ENCODE data around the gene FOXJ2.

FOXJ2 gene

DNA sequence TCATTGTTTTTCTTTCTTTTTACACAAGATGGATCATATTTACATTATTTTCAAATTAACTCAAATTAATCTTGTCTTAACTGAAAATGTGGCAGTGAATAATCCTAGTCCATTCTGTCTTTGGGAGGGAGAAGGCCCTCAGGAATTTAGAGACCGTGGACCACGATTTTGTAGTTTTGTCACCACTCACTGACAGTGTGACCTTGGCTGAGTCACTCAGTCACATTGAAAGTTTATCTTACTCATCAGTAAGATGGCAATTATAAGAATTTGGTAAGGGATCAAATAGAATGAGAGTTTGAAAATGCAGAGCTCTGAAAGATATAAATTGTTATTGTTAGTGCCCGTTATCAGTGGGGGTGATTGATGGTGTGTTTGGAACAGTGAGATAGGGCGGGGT, 16.4 kb downstream of the FOXJ2 start:
- TF ChIP-seq GATA2 (IDR thresholded peaks at IDR 0.05; ENCODE audit: low read depth, low read length) = no peak

DNA sequence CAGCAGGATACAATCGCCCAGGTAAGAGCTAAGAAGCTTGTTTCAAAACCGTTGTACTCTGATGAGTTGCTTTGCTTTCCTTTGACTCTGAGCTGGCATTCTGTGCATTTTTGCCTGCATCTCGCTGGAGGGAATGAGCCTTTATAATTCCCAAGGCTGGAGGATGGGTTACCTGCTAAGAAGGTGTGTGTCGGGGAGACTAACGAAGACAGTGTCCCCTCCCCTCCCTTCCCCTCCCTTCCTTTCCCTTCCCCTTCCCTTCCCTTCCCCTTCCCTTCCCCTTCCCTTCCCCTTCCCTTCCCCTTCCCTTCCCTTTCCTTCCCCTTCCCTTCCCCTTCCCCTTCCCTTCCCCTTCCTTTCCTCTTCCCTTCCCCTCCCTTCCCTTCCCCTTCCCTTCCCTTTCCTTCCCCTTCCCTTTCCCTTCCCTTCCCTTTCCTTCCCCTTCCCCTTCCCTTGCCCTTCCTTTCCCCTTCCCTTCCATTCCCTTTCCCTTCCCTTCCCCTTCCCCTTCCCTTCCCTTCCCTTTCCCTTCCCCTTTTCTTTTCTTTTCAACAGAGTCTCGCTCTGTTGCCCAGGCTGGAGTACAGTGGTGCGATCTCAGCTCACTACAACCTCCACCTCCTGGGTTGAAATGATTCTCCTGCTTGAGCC, 18.2 kb downstream of the FOXJ2 start:
- TF ChIP-seq GATA2 (IDR thresholded peaks at IDR 0.05; ENCODE audit: low read depth, low read length) (no peak), GATA3 (IDR thresholded peaks at IDR 0.05; ENCODE audit: low read depth, low read length) (no peak)

DNA sequence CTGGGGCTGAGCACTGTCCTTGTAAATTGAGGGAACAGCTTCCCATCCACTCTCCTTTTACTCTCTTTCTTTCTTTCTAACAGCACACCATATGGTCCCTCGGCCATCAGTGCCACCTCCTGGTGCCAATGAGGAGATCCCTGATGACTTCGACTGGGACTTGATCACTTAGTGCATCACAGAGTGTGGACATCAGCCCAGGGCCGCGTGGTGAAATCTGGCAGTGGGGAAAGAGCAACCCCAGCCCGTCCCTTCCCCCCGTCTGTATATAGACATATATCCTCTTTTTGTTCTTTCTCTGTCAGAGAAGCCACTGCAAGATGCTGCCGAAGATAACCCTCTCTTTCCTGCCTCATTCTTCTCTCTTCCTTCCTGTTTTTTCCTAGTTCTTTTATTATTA, 20.2 kb downstream of the FOXJ2 start:
- TF ChIP-seq GATA2 (IDR thresholded peaks at IDR 0.05; ENCODE audit: low read depth, low read length) (no peak), GATA3 (IDR thresholded peaks at IDR 0.05; ENCODE audit: low read depth, low read length) (no peak)

DNA sequence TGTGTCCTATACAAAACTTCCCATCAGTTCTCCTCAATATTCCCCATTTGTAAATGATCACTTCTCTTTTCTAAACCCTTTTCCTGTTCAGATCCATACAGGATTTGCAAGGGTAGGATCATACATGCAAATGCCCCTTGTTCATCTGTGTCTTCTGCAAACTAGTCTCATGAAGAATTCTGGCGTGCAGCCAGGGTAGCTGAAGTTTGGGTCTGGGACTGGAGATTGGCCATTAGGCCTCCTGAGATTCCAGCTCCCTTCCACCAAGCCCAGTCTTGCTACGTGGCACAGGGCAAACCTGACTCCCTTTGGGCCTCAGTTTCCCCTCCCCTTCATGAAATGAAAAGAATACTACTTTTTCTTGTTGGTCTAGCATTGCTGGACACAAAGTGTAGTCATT, 22.3 kb downstream of the FOXJ2 start:
- TF ChIP-seq GATA2 (IDR thresholded peaks at IDR 0.05; ENCODE audit: low read depth, low read length) = no peak
- no peak for TF ChIP-seq GATA3 (IDR thresholded peaks at IDR 0.05; ENCODE audit: low read depth, low read length)

DNA sequence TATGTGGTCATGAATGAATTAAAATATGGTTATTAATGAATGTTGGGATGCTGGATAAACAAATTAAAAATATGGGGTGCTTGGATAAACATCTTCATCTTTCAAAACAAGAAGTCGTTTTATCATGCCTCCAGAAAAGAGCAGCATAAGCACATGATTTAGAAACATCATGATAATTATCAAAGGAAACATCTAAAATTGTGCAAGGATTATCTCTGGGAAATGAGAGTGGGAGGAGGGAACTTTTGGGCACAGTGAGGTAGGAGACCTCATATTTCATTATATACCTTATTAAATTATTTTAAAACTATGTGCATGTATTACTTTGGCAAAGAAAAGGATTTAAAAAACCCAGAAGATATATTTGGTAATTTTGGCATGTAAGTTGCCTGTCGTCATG, 24.8 kb downstream of the FOXJ2 start:
- TF ChIP-seq GATA2 (IDR thresholded peaks at IDR 0.05; ENCODE audit: low read depth, low read length) (no peak), GATA3 (IDR thresholded peaks at IDR 0.05; ENCODE audit: low read depth, low read length) (no peak)

DNA sequence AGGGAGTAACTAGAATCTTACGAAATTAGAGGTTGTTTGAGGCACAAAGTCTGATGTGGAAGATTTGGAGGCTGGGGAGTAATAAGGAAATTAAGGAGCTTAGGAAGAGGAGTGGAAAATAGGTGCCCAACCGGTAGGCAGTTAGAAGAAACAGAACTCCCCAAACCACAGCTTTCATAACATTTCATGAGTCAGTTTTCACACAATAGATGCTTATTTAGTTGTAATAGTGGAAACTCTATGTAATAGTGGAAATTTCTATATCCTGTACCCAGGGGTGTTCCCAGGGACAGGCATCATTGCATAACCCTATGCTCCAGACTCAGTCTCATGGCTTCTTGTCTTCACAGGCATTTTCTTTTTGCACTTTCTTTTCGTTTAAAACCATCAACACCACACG, 25.3 kb downstream of the FOXJ2 start:
- TF ChIP-seq GATA3 (IDR thresholded peaks at IDR 0.05; ENCODE audit: low read depth, low read length) (no peak), GATA2 (IDR thresholded peaks at IDR 0.05; ENCODE audit: low read depth, low read length) (no peak)

DNA sequence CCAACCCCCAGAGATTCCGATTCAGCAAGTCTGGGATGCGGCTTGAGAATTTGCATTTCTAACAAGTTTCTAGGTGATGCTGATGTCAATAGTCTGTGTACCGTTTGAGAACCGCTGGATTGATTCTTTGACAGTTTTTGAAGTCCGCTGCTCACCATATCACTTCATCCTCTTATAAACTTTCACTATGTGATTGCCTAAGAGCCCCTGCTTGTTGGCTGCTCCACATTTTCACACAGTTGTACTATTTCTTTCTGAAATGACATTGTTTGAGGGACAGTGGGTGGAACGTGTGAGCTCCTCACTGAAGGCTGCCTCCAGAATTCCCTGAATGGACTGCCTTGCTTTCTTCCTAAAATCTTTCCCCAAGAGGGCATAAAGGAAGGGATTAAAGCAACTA, 26.0 kb downstream of the FOXJ2 start:
- TF ChIP-seq GATA3 (IDR thresholded peaks at IDR 0.05; ENCODE audit: low read depth, low read length) = no peak

DNA sequence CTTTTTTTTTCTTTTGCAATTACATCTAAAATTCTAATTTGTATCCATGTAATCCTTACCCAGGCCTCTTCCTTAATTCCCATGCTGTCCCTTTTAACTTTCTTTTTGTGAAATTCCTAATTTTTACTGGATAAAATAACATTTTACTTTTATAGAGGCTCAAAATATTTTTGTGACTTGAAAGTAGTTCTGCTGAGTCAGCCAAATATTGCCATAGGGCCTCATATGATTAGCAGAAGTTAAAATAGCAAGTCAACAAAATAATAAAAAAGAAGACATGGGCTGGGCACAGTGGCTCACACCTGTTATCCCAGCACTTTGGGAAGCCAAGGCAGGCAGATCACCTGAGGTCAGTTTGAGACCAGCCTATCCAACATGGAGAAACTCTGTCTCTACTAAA, 31.6 kb downstream of the FOXJ2 start:
- TF ChIP-seq GATA2 (IDR thresholded peaks at IDR 0.05; ENCODE audit: low read depth, low read length) = no peak
- no peak for TF ChIP-seq GATA3 (IDR thresholded peaks at IDR 0.05; ENCODE audit: low read depth, low read length)

DNA sequence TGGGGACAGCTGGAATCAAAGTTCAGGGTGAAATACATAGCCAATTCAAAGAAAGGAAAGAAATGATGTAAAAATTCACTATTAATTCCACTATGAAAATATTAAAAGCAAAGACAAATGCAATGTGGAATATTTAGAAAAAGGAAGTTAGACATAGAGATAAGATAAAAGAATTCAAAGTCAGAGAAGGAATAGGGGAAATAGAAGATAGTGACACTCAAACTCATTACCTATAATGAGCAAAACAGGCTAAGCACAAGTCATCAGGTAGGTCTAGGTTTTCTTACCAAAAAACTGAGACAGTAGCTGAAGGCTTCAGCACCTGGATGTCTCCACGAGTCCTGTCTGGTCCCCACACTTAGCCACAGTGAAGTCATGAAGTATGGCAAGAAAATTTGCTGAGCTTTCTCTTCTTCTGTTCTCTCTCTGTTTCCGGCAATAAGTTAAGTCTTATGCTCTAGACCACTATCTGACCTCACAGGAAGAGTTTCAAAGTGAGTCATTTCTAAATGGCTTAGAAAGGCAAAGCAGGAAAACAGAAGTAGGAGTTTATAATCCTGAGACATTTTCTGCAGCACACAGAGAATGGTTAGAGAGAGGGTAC, 33.6 kb downstream of the FOXJ2 start, which contains the start of gene C3AR1:
Gene C3AR1, minus strand, starts transcription at position 369 of the 604 bp plus-strand sequence. CDS start 6,174 bp downstream, outside the sequence.
- no peak for TF ChIP-seq GATA2 (IDR thresholded peaks at IDR 0.05; ENCODE audit: low read depth, low read length)
- TF ChIP-seq GATA3 (IDR thresholded peaks at IDR 0.05; ENCODE audit: low read depth, low read length) = no peak

DNA sequence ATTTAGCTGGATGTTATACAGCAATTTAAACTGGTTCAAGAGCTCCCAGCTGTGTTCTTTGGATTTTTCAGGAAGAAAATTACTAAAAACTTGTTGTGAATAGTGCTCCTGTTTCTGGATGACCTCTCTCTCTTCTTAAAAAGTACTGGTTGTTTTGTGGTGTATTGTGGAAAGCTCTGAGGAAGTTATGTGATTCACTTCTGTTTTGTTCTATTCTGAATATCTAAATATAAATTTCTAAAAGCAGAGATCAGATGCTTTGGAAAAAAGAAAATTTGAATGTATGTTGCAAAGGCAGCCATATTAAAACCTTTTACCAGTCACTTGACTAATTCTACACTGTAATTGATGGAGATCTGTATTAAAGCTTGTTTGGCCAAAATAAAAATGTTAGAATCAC, 37.1 kb downstream of the FOXJ2 start:
- TF ChIP-seq GATA2 (IDR thresholded peaks at IDR 0.05; ENCODE audit: low read depth, low read length) = no peak
- no peak for TF ChIP-seq GATA3 (IDR thresholded peaks at IDR 0.05; ENCODE audit: low read depth, low read length)

DNA sequence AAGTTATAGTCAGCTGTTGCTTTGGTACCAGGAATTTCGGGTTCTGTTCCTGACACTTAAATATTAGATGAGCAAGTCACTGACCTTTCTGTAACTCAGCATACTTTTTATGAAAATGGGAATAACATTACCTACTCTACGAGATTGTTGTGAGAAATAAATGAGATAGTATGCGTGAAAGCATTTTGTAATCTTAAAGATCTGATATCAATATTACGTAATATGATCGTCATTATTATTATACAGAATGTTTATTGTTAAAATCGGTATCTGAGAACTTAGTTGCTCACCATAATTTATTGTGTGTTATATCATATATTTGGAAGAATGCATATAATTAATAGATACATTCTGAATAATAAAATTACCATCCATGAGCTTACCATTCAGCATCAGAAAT, 43.4 kb downstream of the FOXJ2 start:
- TF ChIP-seq GATA3 (IDR thresholded peaks at IDR 0.05; ENCODE audit: low read depth, low read length) (no peak), GATA2 (IDR thresholded peaks at IDR 0.05; ENCODE audit: low read depth, low read length) (no peak)

DNA sequence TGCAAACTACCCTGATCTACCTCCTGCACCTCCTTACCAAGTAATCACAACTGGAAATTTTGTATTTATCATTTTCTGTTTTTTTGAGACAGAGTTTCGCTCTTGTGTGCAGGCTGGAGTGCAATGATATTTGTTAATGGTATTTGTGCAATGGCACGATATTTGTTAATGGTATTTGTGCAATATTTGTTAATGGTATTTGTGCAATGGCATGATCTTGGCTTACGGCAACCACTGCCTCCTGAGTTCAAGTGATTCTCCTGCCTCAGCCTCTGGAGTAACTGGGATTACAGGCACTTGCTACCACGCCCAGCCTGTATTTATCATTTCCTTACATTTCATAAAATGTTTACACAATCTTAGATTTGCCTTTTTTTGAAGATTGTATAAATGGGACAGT, 43.9 kb downstream of the FOXJ2 start:
- TF ChIP-seq GATA3 (IDR thresholded peaks at IDR 0.05; ENCODE audit: low read depth, low read length) = no peak
- TF ChIP-seq GATA2 (IDR thresholded peaks at IDR 0.05; ENCODE audit: low read depth, low read length) = no peak

DNA sequence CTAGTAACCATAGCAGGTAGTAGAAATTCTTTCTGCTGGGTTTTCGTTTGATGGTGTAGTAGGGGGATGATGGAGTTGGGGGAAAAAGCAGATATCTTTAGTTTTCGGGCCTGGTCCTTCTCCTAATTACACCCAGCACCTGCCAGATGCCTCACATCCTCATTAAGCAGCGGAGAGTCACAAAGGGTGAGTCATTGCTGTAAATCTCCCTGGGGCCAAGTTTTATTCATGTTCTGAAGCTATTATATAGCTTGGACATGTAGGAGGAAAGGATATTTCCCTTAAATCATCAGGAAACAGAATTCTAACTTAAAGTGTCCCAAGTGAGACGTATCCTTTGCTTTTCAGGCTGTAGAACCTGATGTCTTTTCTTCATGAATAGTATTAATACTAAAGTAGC, 44.7 kb downstream of the FOXJ2 start:
- TF ChIP-seq GATA3 (IDR thresholded peaks at IDR 0.05; ENCODE audit: low read depth, low read length) (no peak), GATA2 (IDR thresholded peaks at IDR 0.05; ENCODE audit: low read depth, low read length) (no peak)

DNA sequence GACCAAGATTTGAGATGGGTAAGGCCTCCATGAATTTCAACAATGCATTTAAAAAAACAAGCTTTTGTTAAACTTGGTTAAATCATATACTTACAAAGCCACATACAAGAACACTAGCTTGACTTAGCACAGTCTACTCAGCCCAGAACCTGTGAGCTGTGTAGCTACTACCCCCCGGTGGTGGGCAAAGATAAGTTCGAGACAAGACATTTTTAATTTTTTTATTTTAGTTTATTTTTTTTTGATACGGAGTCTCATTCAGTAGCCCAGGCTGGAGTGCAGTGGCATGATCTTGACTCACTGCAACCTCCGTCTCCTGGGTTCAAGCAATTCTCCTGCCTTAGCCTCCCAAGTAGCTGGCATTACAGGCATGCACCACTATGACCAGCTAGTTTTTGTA, 45.9 kb downstream of the FOXJ2 start:
- TF ChIP-seq GATA3 (IDR thresholded peaks at IDR 0.05; ENCODE audit: low read depth, low read length) (no peak), GATA2 (IDR thresholded peaks at IDR 0.05; ENCODE audit: low read depth, low read length) (no peak)

DNA sequence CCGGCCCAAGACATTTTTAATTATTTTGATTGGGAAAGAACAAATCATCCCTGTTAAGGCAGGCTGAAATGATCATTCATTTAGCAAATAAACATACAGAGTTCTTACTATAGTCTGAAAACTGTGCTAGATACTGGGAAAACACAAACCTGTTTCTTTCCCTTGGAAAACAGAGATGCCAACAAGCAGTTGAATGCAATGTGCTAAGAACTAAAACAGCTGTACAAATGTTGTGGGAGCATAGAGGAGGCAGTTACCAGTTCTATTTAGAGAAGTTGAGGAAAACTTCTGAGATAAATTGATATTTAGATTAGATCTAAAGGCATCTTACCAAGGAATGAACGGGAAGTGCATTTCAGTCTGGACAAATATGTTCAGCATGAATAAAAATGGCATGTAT, 46.4 kb downstream of the FOXJ2 start:
- TF ChIP-seq GATA3 (IDR thresholded peaks at IDR 0.05; ENCODE audit: low read depth, low read length) (no peak), GATA2 (IDR thresholded peaks at IDR 0.05; ENCODE audit: low read depth, low read length) (no peak)

DNA sequence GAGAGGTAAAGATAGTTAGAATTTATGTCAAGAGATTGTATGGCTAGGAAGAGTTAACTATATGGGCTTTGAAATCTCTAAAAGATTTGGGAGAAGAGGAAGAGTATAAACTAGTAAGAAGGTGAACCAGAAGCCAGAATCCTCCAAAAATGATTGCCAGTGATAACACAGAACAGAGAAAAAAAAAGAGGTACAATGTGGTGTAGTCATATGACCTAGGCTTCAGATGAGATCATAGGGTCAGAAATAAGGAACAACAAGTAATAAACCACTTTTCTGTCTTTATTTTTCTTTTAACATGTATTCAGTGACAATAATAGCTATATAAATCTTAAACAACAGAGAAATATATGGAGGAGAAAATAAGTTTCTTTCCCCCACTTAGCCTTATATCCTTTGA, 47.6 kb downstream of the FOXJ2 start:
- TF ChIP-seq GATA2 (IDR thresholded peaks at IDR 0.05; ENCODE audit: low read depth, low read length) (no peak), GATA3 (IDR thresholded peaks at IDR 0.05; ENCODE audit: low read depth, low read length) (no peak)
